HCT116 (cell line): ENCODE results near the gene PLXDC1. TPM values are rescaled to one million over a fixed set of nuclear protein-coding genes. Genes with fewer than 3 reads are reported as not detected.

Experiments
- ATAC-seq: fragments of 200-7000 bp; cut with Tn5 transposase; 2 replicates; pipeline ENCODE4 v1.9.1; 2020; ENCODE audit warnings: mild to moderate bottlenecking, moderate library complexity
- BruUV-seq: library from RNA; stranded (reverse); fragments of 400-500 nt; replicated peaks from 2 replicates; lab custom pipeline; 2021; lab: Mats Ljungman, UMichigan
- CTCF ChIA-PET: fragments of 300-600 bp; sonication (Branson Sonifier 250); formaldehyde crosslinking; loops from one replicate; lab custom pipeline; 2021; ENCODE audit warnings: antibody characterized with exemption; lab: Charles Lee
- POLR2A ChIA-PET: fragments of 300-600, 350-600 bp; sonication (Branson Sonifier 250); formaldehyde crosslinking; loops from one replicate; lab custom pipeline; 2021; ENCODE audit warnings: antibody characterized with exemption; lab: Charles Lee
- RAD21 ChIA-PET, 2 experiments: fragments of 300-600 bp; sonication (Branson Sonifier 250); formaldehyde crosslinking; loops; one replicate each; lab custom pipeline; 2023; ENCODE audit warnings: low total read pairs in 2 of 2; ENCODE audit not compliant: uncharacterized antibody in 2 of 2, unreplicated experiment in 2 of 2, low non-redundant PET in 1 of 2; lab: Charles Lee
- DNase-seq: peaks from one replicate; pipeline ENCODE4 v3.0.0-alpha.2; 2010; ENCODE audit warnings: low read depth, low spot score
- H2AFZ ChIP-seq: fragments of 200-600 bp; shearing (Covaris generic), sonication (generic); 2 replicates; pipeline ENCODE4 v1.6.1; 2017; ENCODE audit warnings: low read depth, mixed run types, mixed read lengths, antibody characterized with exemption, low read length; ENCODE audit not compliant: poor library complexity, severe bottlenecking
- H3K27ac ChIP-seq: 2 replicates; pipeline ENCODE4 v1.5.1; 2012; ENCODE audit warnings: low read depth, low read length
- H3K27me3 ChIP-seq: fragments of 200-600 bp; sonication (generic); 2 replicates; pipeline ENCODE4 v1.6.1; 2016; ENCODE audit warnings: mixed run types, low read length, mixed read lengths; ENCODE audit not compliant: insufficient read depth
- H3K36me3 ChIP-seq, 2 experiments: fragments of 200-500 bp in 1 of 2; fragments of 200-600 bp in 1 of 2; sonication (Bioruptor generic) in 1 of 2; sonication (generic) in 1 of 2; 2 replicates each; pipeline versions ENCODE4 v1.5.1 to v1.6.1; 2014 to 2016; ENCODE audit warnings: low read length in 2 of 2, inconsistent platforms in 1 of 2, mixed read lengths in 1 of 2, mixed run types in 1 of 2; ENCODE audit not compliant: insufficient read depth in 2 of 2, control insufficient read depth in 1 of 2
- H3K4me1 ChIP-seq, 2 experiments: fragments of 200-600 bp in 1 of 2; sonication (generic) in 1 of 2; 2 replicates each; pipeline versions ENCODE4 v1.5.1 to v1.6.1; 2012 to 2017; ENCODE audit warnings: low read length in 2 of 2, inconsistent platforms in 1 of 2, mild to moderate bottlenecking in 1 of 2, mixed read lengths in 1 of 2, mixed run types in 1 of 2, moderate library complexity in 1 of 2; ENCODE audit not compliant: insufficient read depth in 2 of 2, control insufficient read depth in 1 of 2
- H3K4me2 ChIP-seq: fragments of 200-600 bp; sonication (generic); 2 replicates; pipeline ENCODE4 v1.6.1; 2017; ENCODE audit warnings: mixed run types, low read length, mixed read lengths
- H3K4me3 ChIP-seq, 2 experiments: fragments of 200-600 bp in 1 of 2; sonication (generic) in 1 of 2; replicated peaks in 1 of 2; 2 replicates each; pipeline ENCODE4 v1.5.1; 2011 to 2016; ENCODE audit warnings: low read length in 2 of 2, control low read depth in 1 of 2, low read depth in 1 of 2, mild to moderate bottlenecking in 1 of 2, mixed read lengths in 1 of 2, mixed run types in 1 of 2
- H3K79me2 ChIP-seq: fragments of 200-600 bp; sonication (generic); 2 replicates; pipeline ENCODE4 v1.6.1; 2017; ENCODE audit warnings: mild to moderate bottlenecking, mixed run types, low read length, moderate library complexity, mixed read lengths; ENCODE audit not compliant: insufficient read depth
- H3K9ac ChIP-seq: fragments of 200-600 bp; sonication (generic); 2 replicates; pipeline ENCODE4 v1.6.1; 2016; ENCODE audit warnings: low read length, mixed read lengths
- H3K9me2 ChIP-seq: fragments of 200-600 bp; sonication (generic), shearing (Covaris generic); 2 replicates; pipeline ENCODE4 v1.6.1; 2017; ENCODE audit warnings: mixed run types, mild to moderate bottlenecking, moderate library complexity; ENCODE audit not compliant: insufficient read depth
- H3K9me3 ChIP-seq, 2 experiments: fragments of 200-500 bp in 1 of 2; fragments of 200-600 bp in 1 of 2; sonication (Bioruptor generic) in 1 of 2; sonication (generic) in 1 of 2; 2 replicates each; pipeline ENCODE4 v1.6.1; 2014 to 2017; ENCODE audit warnings: low read length in 2 of 2, mixed read lengths in 2 of 2, inconsistent platforms in 1 of 2, low read depth in 1 of 2, mild to moderate bottlenecking in 1 of 2, mixed run types in 1 of 2, moderate library complexity in 1 of 2; ENCODE audit not compliant: control insufficient read depth in 1 of 2, insufficient read depth in 1 of 2
- H4K20me1 ChIP-seq: fragments of 200-600 bp; sonication (generic), shearing (Covaris generic); 2 replicates; pipeline ENCODE4 v1.6.1; 2017; ENCODE audit warnings: mixed run types, mild to moderate bottlenecking, moderate library complexity; ENCODE audit not compliant: insufficient read depth
- CBX3 ChIP-seq: IDR thresholded peaks from 2 replicates; pipeline ENCODE4 v1.6.1; 2012; ENCODE audit warnings: low read depth
- ELF1 ChIP-seq: IDR thresholded peaks from 2 replicates; pipeline ENCODE4 v1.6.1; 2012; ENCODE audit warnings: low read depth, borderline replicate concordance
- EZH2 ChIP-seq: fragments of 200-600 bp; sonication (generic); IDR thresholded peaks from 2 replicates; pipeline ENCODE4 v1.6.1; 2017; ENCODE audit warnings: antibody characterized with exemption, mixed run types
- POLR2A ChIP-seq: IDR thresholded peaks from 2 replicates; pipeline ENCODE4 v1.7.0; 2011; ENCODE audit warnings: borderline replicate concordance; ENCODE audit not compliant: insufficient read depth, insufficient read length; ENCODE audit errors: extremely low read depth
- SIN3A ChIP-seq: IDR thresholded peaks from 2 replicates; pipeline ENCODE4 v1.6.1; 2012; ENCODE audit warnings: low read depth
- SP1 ChIP-seq: IDR thresholded peaks from 2 replicates; pipeline ENCODE4 v1.6.1; 2012; ENCODE audit warnings: low read depth
- TCF7L2 ChIP-seq: IDR thresholded peaks from 2 replicates; pipeline ENCODE4 v1.7.0; 2011; ENCODE audit warnings: borderline replicate concordance, inconsistent platforms; ENCODE audit not compliant: insufficient read depth, insufficient read length; ENCODE audit errors: extremely low read depth
- YY1 ChIP-seq: IDR thresholded peaks from 2 replicates; pipeline ENCODE4 v1.6.1; 2011; ENCODE audit warnings: low read length, low read depth, moderate library complexity, mild to moderate bottlenecking; ENCODE audit not compliant: insufficient replicate concordance; ENCODE audit errors: extremely low read depth
- intact Hi-C: fragments of 100-400 bp; cut with micrococcal nuclease; formaldehyde crosslinking; loops from 2 replicates; pipeline ENCODE4 v1.10.0; 2022
- total RNA-seq: library from RNA; stranded (reverse); gene quantifications from one replicate; pipeline ENCODE4 v1.2.1, GENCODE V29; 2021; ENCODE audit not compliant: unreplicated experiment
- TF ChIP-seq, protein P1 (sequence below): IDR thresholded peaks from 2 replicates; pipeline ENCODE4 v1.6.1; 2012
- TF ChIP-seq, protein P2 (sequence below): IDR thresholded peaks from 2 replicates; pipeline ENCODE4 v1.6.1; 2012; ENCODE audit warnings: low read depth
- TF ChIP-seq, protein P3 (sequence below): IDR thresholded peaks from 2 replicates; pipeline ENCODE4 v1.6.1; 2012
- TF ChIP-seq, protein P4 (sequence below), 3 experiments: fragments of 200-600 bp in 1 of 3; sonication (generic) in 1 of 3; IDR thresholded peaks in 2 of 3; conservative IDR thresholded peaks in 1 of 3; 2 replicates each; pipeline ENCODE4 v1.5.1; 2012 to 2017; ENCODE audit warnings: low read depth in 2 of 3, low read length in 2 of 3, antibody characterized with exemption in 1 of 3, borderline replicate concordance in 1 of 3, control low read depth in 1 of 3, mild to moderate bottlenecking in 1 of 3, mixed read lengths in 1 of 3, mixed run types in 1 of 3, moderate library complexity in 1 of 3; ENCODE audit not compliant: insufficient read depth in 1 of 3

The PLXDC1 gene
- total RNA-seq, 1 experiment from 2014 or later: 1.8 TPM

DNA sequence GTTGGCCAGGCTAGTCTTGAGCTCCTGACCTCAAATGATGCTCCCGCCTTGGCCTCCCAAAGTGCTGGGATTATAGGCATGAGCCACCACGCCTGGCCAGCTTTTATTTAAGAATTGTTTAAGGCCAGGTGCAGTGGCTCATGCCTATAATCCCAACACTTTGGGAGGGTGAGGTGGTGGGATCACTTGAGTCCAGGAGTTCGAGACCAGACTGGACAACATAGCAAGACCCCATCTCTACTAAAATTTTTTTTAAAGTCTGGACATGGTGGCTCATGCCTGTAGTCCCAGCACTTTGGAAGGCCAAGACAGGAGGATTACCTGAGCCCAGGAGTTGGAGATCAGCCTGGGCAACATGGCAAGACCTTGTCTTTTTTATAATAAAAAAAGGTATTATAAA is 5.2 kb downstream of the PLXDC1 start:
- Histone ChIP-seq H3K4me2 (no peak overlapping the region), H3K27ac (no peak overlapping the region), H3K27me3 (no peaks in the 10 kb centered on the region), H3K4me3 (no peak overlapping the region), H2AFZ (no peak overlapping the region), H3K36me3 (no peaks in the 10 kb centered on the region), H3K79me2 (no peaks in the 10 kb centered on the region), H3K9me2 (no peaks in the 10 kb centered on the region), H3K9me3 (no peaks in the 10 kb centered on the region), H4K20me1 (no peaks in the 10 kb centered on the region), H3K4me1 (no peaks in the 10 kb centered on the region; a peak in 1 of 4 replicates), H3K9ac (no peak overlapping the region)
- ChIA-PET RAD21 (no interaction called here), CTCF (interaction anchor here (1.2 to 5.5 kb wide), 2 partner anchors 29 to 163 kb away, joined by 4 to 28 read pairs; no protein-coding TSS in a partner anchor), POLR2A (interaction anchor here (0.9 kb wide), 1 partner anchor 54 kb away, joined by 4 read pairs; no protein-coding TSS in a partner anchor)
- no TSS peak for BruUV-seq
- TF ChIP-seq TCF7L2 (no peak), ELF1 (no peak), SP1 (no peak), EZH2 (no peak), SIN3A (no peak), YY1 (no peak), POLR2A (no peak), CBX3 (no peak)
- TF ChIP-seq, protein P1, sequence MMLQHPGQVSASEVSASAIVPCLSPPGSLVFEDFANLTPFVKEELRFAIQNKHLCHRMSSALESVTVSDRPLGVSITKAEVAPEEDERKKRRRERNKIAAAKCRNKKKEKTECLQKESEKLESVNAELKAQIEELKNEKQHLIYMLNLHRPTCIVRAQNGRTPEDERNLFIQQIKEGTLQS: no peak
- TF ChIP-seq, protein P2, sequence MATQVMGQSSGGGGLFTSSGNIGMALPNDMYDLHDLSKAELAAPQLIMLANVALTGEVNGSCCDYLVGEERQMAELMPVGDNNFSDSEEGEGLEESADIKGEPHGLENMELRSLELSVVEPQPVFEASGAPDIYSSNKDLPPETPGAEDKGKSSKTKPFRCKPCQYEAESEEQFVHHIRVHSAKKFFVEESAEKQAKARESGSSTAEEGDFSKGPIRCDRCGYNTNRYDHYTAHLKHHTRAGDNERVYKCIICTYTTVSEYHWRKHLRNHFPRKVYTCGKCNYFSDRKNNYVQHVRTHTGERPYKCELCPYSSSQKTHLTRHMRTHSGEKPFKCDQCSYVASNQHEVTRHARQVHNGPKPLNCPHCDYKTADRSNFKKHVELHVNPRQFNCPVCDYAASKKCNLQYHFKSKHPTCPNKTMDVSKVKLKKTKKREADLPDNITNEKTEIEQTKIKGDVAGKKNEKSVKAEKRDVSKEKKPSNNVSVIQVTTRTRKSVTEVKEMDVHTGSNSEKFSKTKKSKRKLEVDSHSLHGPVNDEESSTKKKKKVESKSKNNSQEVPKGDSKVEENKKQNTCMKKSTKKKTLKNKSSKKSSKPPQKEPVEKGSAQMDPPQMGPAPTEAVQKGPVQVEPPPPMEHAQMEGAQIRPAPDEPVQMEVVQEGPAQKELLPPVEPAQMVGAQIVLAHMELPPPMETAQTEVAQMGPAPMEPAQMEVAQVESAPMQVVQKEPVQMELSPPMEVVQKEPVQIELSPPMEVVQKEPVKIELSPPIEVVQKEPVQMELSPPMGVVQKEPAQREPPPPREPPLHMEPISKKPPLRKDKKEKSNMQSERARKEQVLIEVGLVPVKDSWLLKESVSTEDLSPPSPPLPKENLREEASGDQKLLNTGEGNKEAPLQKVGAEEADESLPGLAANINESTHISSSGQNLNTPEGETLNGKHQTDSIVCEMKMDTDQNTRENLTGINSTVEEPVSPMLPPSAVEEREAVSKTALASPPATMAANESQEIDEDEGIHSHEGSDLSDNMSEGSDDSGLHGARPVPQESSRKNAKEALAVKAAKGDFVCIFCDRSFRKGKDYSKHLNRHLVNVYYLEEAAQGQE: no peak
- TF ChIP-seq, protein P3, sequence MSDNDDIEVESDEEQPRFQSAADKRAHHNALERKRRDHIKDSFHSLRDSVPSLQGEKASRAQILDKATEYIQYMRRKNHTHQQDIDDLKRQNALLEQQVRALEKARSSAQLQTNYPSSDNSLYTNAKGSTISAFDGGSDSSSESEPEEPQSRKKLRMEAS: no peak
- TF ChIP-seq, protein P4, sequence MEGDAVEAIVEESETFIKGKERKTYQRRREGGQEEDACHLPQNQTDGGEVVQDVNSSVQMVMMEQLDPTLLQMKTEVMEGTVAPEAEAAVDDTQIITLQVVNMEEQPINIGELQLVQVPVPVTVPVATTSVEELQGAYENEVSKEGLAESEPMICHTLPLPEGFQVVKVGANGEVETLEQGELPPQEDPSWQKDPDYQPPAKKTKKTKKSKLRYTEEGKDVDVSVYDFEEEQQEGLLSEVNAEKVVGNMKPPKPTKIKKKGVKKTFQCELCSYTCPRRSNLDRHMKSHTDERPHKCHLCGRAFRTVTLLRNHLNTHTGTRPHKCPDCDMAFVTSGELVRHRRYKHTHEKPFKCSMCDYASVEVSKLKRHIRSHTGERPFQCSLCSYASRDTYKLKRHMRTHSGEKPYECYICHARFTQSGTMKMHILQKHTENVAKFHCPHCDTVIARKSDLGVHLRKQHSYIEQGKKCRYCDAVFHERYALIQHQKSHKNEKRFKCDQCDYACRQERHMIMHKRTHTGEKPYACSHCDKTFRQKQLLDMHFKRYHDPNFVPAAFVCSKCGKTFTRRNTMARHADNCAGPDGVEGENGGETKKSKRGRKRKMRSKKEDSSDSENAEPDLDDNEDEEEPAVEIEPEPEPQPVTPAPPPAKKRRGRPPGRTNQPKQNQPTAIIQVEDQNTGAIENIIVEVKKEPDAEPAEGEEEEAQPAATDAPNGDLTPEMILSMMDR (IDR thresholded peaks at IDR 0.05 in 2 of 3, conservative IDR thresholded peaks at IDR 0.05 in 1 of 3; ENCODE audit: borderline replicate concordance in 1 of 3, insufficient read depth in 1 of 3, low read depth in 2 of 3, low read length in 2 of 3): no peak
- DNase-seq (no peak), ATAC-seq (no peak)
- intact Hi-C loops: no loop called here
